K562 (cell line): Measurements from ENCODE around the gene PRKACA. TPM values are rescaled to one million over a fixed set of nuclear protein-coding genes. Genes with fewer than 3 reads are reported as not detected.

Experiments
- ATAC-seq: fragments of 200-7000 bp; cut with Tn5 transposase; 3 replicates; pipeline ENCODE4 v1.9.1; 2020; ENCODE audit warnings: moderate library complexity
- BruUV-seq: library from RNA; stranded (reverse); fragments of 400-500 nt; replicated peaks from 2 replicates; lab custom pipeline; 2021; lab: Mats Ljungman, UMichigan
- CTCF ChIA-PET: fragments of 300-600 bp; formaldehyde crosslinking; extraction: SDS; loops from one replicate; lab custom pipeline; 2021; ENCODE audit warnings: low intra/inter-chr PET ratio; lab: Yijun Ruan, JAX
- POLR2A ChIA-PET: fragments of 300-600, 350-650 bp; sonication (Branson Sonifier 250); formaldehyde crosslinking; extraction: SDS; loops from one replicate; lab custom pipeline; 2021; ENCODE audit warnings: antibody characterized with exemption, inconsistent platforms; lab: Yijun Ruan, JAX
- DNase-seq, 4 experiments: peaks; one replicate each; pipeline versions ENCODE4 v3.0.0 to v3.0.0-alpha.2; 2011 to 2018; ENCODE audit warnings: low spot score in 3 of 4, mixed read lengths in 3 of 4; ENCODE audit errors: extremely low read depth in 1 of 4
- FAIRE-seq: peaks from 2 replicates; lab custom pipeline; 2011; peaks lifted over from hg19 to GRCh38; lab: Jason Lieb, UNC
- H2AFZ ChIP-seq: 2 replicates; pipeline ENCODE4 v1.6.0; 2011; ENCODE audit warnings: low read depth, low read length, control low read depth, inconsistent platforms
- H3K27ac ChIP-seq: fragments of 200-600 bp; 3 replicates; pipeline ENCODE4 v1.8.0; 2011; ENCODE audit warnings: low read depth, mild to moderate bottlenecking, control low read depth, inconsistent platforms, low read length, moderate library complexity, mixed read lengths; ENCODE audit errors: extremely low read depth
- H3K27me3 ChIP-seq, 2 experiments: fragments of 300-600 bp in 1 of 2; 2 replicates in 1 of 2; 3 replicates in 1 of 2; pipeline versions ENCODE4 v1.6.0 to v1.8.0; 2011; ENCODE audit warnings: inconsistent platforms in 2 of 2, low read length in 2 of 2, mild to moderate bottlenecking in 1 of 2, mixed read lengths in 1 of 2, moderate library complexity in 1 of 2; ENCODE audit not compliant: control insufficient read depth in 2 of 2, insufficient read depth in 2 of 2
- H3K36me3 ChIP-seq: fragments of 300-600 bp; 3 replicates; pipeline ENCODE4 v1.8.0; 2011; ENCODE audit warnings: mild to moderate bottlenecking, low read length, inconsistent platforms; ENCODE audit not compliant: control insufficient read depth, insufficient read depth
- H3K4me1 ChIP-seq, 2 experiments: fragments of 200-600 bp in 1 of 2; replicated peaks in 1 of 2; 2 replicates in 1 of 2; 3 replicates in 1 of 2; pipeline versions ENCODE4 v1.5.1 to v1.8.0; 2011; ENCODE audit warnings: inconsistent platforms in 2 of 2, low read length in 2 of 2, mild to moderate bottlenecking in 1 of 2, mixed read lengths in 1 of 2, moderate library complexity in 1 of 2; ENCODE audit not compliant: control insufficient read depth in 2 of 2, insufficient read depth in 2 of 2
- H3K4me2 ChIP-seq: 2 replicates; pipeline ENCODE4 v1.6.1; 2011; ENCODE audit warnings: low read length, control low read depth, inconsistent platforms, mixed read lengths; ENCODE audit not compliant: insufficient read depth
- H3K4me3 ChIP-seq: fragments of 200-600 bp; sonication (generic), shearing (Covaris generic); 2 replicates; pipeline ENCODE4 v1.5.1; 2016; ENCODE audit warnings: control low read depth, inconsistent platforms
- H3K79me2 ChIP-seq: fragments of 200-600 bp; 3 replicates; pipeline ENCODE4 v1.8.0; 2011; ENCODE audit warnings: low read length, inconsistent platforms; ENCODE audit not compliant: control insufficient read depth, insufficient read depth
- H3K9ac ChIP-seq, 2 experiments: 2 replicates each; pipeline versions ENCODE4 v1.6.0 to v1.6.1; 2011; ENCODE audit warnings: low read depth in 2 of 2, low read length in 2 of 2, control low read depth in 1 of 2, inconsistent platforms in 1 of 2, mild to moderate bottlenecking in 1 of 2, mixed read lengths in 1 of 2; ENCODE audit not compliant: insufficient read depth in 1 of 2
- H3K9me1 ChIP-seq: one replicate; pipeline ENCODE4 v1.6.0; 2011; ENCODE audit warnings: inconsistent platforms, mild to moderate bottlenecking, low read length, moderate library complexity; ENCODE audit not compliant: control insufficient read depth, insufficient read depth
- H3K9me3 ChIP-seq: replicated peaks from 2 replicates; pipeline ENCODE4 v1.5.1; 2011; ENCODE audit warnings: low read depth, low read length, inconsistent platforms; ENCODE audit not compliant: control insufficient read depth, insufficient read depth
- H4K20me1 ChIP-seq: replicated peaks from 2 replicates; pipeline ENCODE4 v1.6.1; 2011; ENCODE audit warnings: low read length, inconsistent platforms, mixed read lengths; ENCODE audit not compliant: control insufficient read depth, insufficient read depth
- CEBPG ChIP-seq, 3 experiments: fragments of 200-800 bp in 1 of 3; sonication (Bioruptor generic) in 1 of 3; sonication (generic) in 1 of 3; formaldehyde crosslinking in 1 of 3; IDR thresholded peaks in 2 of 3; conservative IDR thresholded peaks in 1 of 3; 2 replicates each; pipeline versions ENCODE4 v1.6.1 to v1.8.0; 2016 to 2022; ENCODE audit warnings: missing compliant biosample characterization in 2 of 3, missing genetic modification characterization in 2 of 3, mild to moderate bottlenecking in 1 of 3, missing genetic modification reagents in 1 of 3
- POLR2AphosphoS2 ChIP-seq: IDR thresholded peaks from 2 replicates; pipeline ENCODE4 v1.6.1; 2012; ENCODE audit warnings: low read length, improper control_type of control experiment
- RBM25 ChIP-seq: fragments of 200-400 bp; formaldehyde crosslinking; IDR thresholded peaks from 2 replicates; pipeline ENCODE4 v1.6.1; 2018; ENCODE audit warnings: low read length, low read depth, moderate library complexity; ENCODE audit not compliant: severe bottlenecking
- WGBS: fragments of 100-300 bp; shearing (Covaris generic); methylation state at CpG from one replicate; pipeline ENCODE4 v1.1.6; 2016; ENCODE audit warnings: low coverage, mixed read lengths; ENCODE audit not compliant: insufficient coverage; ENCODE audit errors: missing lambda C conversion rate; 5-methylcytosine and 5-hydroxymethylcytosine counted together
- in situ Hi-C: fragments of 300-500 bp; cut with MboI; formaldehyde crosslinking; loops from 4 replicates; pipeline ENCODE4 v1.15.0; 2018; ENCODE audit warnings: inconsistent platforms, mixed read lengths
- intact Hi-C: fragments of 100-400 bp; cut with micrococcal nuclease; formaldehyde crosslinking; loops from 2 replicates; pipeline ENCODE4 v1.14.2; 2022
- polyA plus RNA-seq, 8 experiments: library from polyadenylated mRNA; depleted of rRNA in 4 of 8; stranded (reverse) in 5 of 8; unstranded in 3 of 8; fragments of >200 nt; fragmentation: Nextera tagmentation in 2 of 8; fragmentation: Illumina TruSeq in 1 of 8; extraction: Ambion mirVana in 2 of 8; extraction: Trizol in 1 of 8; gene quantifications; 2 replicates each; pipeline versions ENCODE4 v1.2.1 to v1.2.3, GENCODE V29; 2011 to 2014; ENCODE audit warnings: inconsistent platforms in 1 of 8, missing spikeins in 1 of 8
- total RNA-seq, 7 experiments: library from RNA; depleted of rRNA in 6 of 7; stranded (reverse); fragments of >200 nt in 6 of 7; fragmentation: Illumina TruSeq in 2 of 7; extraction: Trizol in 2 of 7; gene quantifications; 2 replicates each; pipeline versions ENCODE4 v1.2.1 to v1.2.3, GENCODE V29; 2011 to 2021; ENCODE audit warnings: low replicate concordance in 1 of 7
- TF ChIP-seq, protein P1 (sequence below): fragments of 450-650 bp; IDR thresholded peaks from 2 replicates; pipeline ENCODE4 v1.6.1; 2016
- TF ChIP-seq, protein P2 (sequence below): fragments of 250-450 bp; sonication (Bioruptor Pico); IDR thresholded peaks from 2 replicates; pipeline ENCODE4 v1.9.0; 2021; ENCODE audit warnings: mild to moderate bottlenecking

Gene PRKACA
- total and polyA plus RNA-seq, 9 of the 15 experiments (the other 6 are each of a cell fraction or from before 2014, with no cell fraction given), result 1.2 to 63.1 (median 13.0) TPM

DNA sequence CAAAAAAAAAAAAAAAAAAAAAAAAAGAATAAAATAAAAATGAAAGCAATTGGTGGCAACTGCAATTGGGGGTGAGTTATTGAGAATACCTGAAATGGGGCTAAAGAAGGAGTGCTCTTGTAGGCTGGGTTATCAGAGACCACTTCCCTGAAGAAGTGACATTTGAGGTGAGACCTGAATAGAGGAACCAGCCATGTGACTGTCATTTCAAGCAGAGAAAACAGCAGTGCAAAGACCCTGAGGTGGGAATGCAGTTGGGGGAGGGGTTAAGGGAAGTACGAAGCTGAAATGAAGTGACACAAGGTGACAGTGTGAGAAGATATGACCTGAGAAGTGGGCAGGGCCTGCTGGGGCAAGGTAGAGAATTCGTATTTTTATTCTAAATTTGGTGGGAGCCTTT is 51.4 kb downstream of the PRKACA start:
- ATAC-seq, result no peak
- 8% methylated on average over 2 of the region's 2 CpGs for WGBS
- Histone ChIP-seq H3K9me1 (no peaks in the 10 kb centered on the region), H3K4me3 (no peak overlapping the region), H3K4me2 (no peak overlapping the region), H3K9ac (no peak overlapping the region), H4K20me1 (no peaks in the 10 kb centered on the region), H3K4me1 (peaks cover 7 to 19% of the 10 kb centered on the region in 2 experiments), H2AFZ (0 out of 2 replicates have a peak overlapping the region, but pooled peaks have one; percentile 14), H3K27me3 (no peaks in the 10 kb centered on the region), H3K36me3 (no peaks in the 10 kb centered on the region), H3K27ac (no peak overlapping the region), H3K79me2 (no peaks in the 10 kb centered on the region)
- POLR2A ChIA-PET, result no interaction called here
- DNase-seq, result no peak
- in situ Hi-C loops, result loop anchor here (25.0 kb wide), 1 partner anchor 479 kb away; no protein-coding TSS in a partner anchor
- CTCF ChIA-PET, result no interaction called here
- BruUV-seq, result no TSS peak
- TF ChIP-seq, protein P1, sequence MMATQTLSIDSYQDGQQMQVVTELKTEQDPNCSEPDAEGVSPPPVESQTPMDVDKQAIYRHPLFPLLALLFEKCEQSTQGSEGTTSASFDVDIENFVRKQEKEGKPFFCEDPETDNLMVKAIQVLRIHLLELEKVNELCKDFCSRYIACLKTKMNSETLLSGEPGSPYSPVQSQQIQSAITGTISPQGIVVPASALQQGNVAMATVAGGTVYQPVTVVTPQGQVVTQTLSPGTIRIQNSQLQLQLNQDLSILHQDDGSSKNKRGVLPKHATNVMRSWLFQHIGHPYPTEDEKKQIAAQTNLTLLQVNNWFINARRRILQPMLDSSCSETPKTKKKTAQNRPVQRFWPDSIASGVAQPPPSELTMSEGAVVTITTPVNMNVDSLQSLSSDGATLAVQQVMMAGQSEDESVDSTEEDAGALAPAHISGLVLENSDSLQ, result 0 out of 2 replicates have a peak, but pooled peaks have one; percentile 7
- TF ChIP-seq, protein P2, sequence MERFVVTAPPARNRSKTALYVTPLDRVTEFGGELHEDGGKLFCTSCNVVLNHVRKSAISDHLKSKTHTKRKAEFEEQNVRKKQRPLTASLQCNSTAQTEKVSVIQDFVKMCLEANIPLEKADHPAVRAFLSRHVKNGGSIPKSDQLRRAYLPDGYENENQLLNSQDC (CRISPR knock-in tag), result no peak
- peak; percentile 72 for TF ChIP-seq RBM25
- TF ChIP-seq, all 486 proteins: peak for 2
- H3K9me3 ChIP-seq, result no peaks in the 10 kb centered on the region
- intact Hi-C loops, result no loop called here
- peak; percentile 35 for FAIRE-seq

DNA sequence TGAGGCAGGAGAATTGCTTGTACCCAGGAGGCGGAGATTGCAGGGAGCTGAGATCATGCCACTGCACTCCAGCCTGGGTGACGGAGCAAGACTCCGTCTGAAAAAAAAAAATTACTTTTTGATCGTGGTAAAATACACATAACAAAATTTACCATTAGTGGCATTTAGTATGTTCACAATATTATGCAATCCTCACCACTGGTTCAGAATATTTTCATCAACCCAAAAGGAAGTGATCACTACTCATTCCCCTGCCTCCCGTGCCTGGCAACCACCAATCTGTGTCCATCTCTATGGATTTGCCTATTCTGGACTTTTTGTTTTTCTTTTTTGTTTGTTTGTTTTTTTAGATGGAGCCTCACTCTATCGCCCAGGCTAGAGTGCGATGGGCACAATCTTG is 54.5 kb downstream of the PRKACA start:
- Histone ChIP-seq H3K79me2 (no peaks in the 10 kb centered on the region), H4K20me1 (no peaks in the 10 kb centered on the region), H3K4me2 (no peak overlapping the region), H3K9ac (no peak overlapping the region), H2AFZ (no peak overlapping the region), H3K4me1 (peaks cover 32 to 36% of the 10 kb centered on the region in 2 experiments), H3K9me1 (no peaks in the 10 kb centered on the region), H3K4me3 (no peak overlapping the region), H3K36me3 (no peaks in the 10 kb centered on the region), H3K27me3 (no peaks in the 10 kb centered on the region), H3K27ac (no peak overlapping the region), H3K9me3 (no peaks in the 10 kb centered on the region)
- FAIRE-seq, result no peak
- 65% methylated on average over 7 of the region's 7 CpGs for WGBS
- in situ Hi-C loops, result loop anchor here (25.0 kb wide), 1 partner anchor 476 kb away; no protein-coding TSS in a partner anchor
- no peak for ATAC-seq
- TF ChIP-seq POLR2AphosphoS2 (no peak), CEBPG (CRISPR knock-in tag; IDR thresholded peaks at IDR 0.05) (no peak), CEBPG (tag; conservative IDR thresholded peaks at IDR 0.05 in 1 of 2, IDR thresholded peaks at IDR 0.05 in 1 of 2) (peak in 1 of 2 experiments; percentile 57; a peak in 2 of 4 replicates)
- intact Hi-C loops, result no loop called here
- ChIA-PET POLR2A (no interaction called here), CTCF (no interaction called here)
- DNase-seq, result no peak
- no TSS peak for BruUV-seq
